ENCODE measurements around the gene GABRG3.

- TF ChIP-seq CTCF (IDR thresholded peaks at IDR 0.05; ENCODE audit: insufficient read depth, low read length, poor library complexity, severe bottlenecking) (no peak), EZH2phosphoT487 (conservative IDR thresholded peaks at IDR 0.05; ENCODE audit: low read length) (no peak)
These were observed 492.6 kb downstream of the GABRG3 start for GRCh38 chr15:27463525-27464088.
